ENCODE data around the gene NOD2.

DNA sequence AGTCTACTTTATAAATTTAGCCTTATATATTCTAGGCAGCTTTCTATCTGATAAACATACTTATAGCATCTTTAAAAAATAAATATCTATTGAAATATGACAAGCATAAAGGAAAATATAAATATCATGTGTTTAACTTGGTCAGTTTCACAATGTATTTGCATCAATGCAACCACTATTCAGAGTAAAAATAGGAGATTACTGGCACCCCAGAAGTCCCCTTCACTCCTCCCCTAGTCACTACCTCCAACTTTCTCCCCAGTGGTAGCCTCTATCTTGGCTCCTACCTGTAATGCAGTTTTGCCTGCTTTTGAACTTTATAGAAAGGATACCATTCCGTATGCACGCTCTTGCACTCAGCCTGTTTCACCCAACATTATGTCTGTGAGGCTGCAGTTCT is 3.2 kb upstream of the NOD2 start:
- TF ChIP-seq SUZ12 (IDR thresholded peaks at IDR 0.05; ENCODE audit: extremely low read depth, insufficient read depth, insufficient read length) (no peak), ZNF274 (IDR thresholded peaks at IDR 0.05; ENCODE audit: low read depth, low read length) (no peak)
